ENCODE data around the gene VAV3.

DNA sequence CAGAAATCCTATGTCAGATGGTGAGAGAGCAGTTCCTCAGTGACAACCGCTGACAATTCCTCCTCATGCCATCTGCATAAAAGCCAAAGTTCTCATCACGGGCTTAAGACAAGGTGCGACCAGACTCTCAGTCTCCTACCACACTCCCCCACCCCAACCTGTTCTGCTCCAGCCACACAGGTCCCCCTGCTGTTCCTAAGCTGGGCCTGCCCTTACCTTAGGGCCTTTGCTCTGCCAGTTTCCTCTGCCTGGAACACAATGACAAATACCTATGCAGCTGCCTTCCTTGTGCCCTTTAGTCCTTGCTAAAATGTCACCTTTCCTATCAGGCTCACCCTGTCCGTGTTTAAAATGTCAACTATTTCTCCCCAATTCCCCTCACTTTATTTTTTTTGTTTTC is 441.9 kb downstream of the VAV3 start:
- TF ChIP-seq, protein P1, sequence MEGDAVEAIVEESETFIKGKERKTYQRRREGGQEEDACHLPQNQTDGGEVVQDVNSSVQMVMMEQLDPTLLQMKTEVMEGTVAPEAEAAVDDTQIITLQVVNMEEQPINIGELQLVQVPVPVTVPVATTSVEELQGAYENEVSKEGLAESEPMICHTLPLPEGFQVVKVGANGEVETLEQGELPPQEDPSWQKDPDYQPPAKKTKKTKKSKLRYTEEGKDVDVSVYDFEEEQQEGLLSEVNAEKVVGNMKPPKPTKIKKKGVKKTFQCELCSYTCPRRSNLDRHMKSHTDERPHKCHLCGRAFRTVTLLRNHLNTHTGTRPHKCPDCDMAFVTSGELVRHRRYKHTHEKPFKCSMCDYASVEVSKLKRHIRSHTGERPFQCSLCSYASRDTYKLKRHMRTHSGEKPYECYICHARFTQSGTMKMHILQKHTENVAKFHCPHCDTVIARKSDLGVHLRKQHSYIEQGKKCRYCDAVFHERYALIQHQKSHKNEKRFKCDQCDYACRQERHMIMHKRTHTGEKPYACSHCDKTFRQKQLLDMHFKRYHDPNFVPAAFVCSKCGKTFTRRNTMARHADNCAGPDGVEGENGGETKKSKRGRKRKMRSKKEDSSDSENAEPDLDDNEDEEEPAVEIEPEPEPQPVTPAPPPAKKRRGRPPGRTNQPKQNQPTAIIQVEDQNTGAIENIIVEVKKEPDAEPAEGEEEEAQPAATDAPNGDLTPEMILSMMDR (IDR thresholded peaks at IDR 0.05): no peak
- no peak for TF ChIP-seq EP300 (IDR thresholded peaks at IDR 0.05)
